22Rv1 (cell line): ENCODE data around the gene ROBO4.

Experiments
- ZFX ChIP-seq: fragments of 450-650 bp; IDR thresholded peaks from 2 replicates; pipeline ENCODE4 v1.6.1; 2017; ENCODE audit warnings: antibody characterized with exemption, borderline replicate concordance
- TF ChIP-seq, protein P1 (sequence below): fragments of 450-650 bp; IDR thresholded peaks from 2 replicates; pipeline ENCODE4 v1.5.1; 2017; ENCODE audit warnings: mild to moderate bottlenecking

DNA sequence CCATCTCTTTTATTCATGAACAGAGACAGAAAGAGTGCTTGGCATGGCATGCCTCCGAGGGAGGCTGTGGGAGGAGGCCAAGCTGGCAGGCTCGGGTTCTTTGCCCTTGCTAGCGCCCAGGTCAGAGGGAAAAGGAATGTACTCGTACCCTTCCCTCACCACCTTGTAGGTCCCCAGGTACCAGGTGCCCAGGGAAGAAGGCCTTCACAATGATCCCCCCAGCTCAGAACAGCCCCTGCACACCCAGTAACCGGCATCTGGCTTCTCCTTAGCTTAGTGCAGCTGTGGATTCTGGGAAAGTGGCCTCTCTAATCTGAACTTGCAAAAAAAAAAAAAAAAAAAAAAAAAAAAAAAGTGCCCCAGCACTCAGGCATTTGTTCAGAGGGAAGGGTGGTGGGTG is 22.7 kb upstream of the ROBO4 start:
- TF ChIP-seq, protein P1, sequence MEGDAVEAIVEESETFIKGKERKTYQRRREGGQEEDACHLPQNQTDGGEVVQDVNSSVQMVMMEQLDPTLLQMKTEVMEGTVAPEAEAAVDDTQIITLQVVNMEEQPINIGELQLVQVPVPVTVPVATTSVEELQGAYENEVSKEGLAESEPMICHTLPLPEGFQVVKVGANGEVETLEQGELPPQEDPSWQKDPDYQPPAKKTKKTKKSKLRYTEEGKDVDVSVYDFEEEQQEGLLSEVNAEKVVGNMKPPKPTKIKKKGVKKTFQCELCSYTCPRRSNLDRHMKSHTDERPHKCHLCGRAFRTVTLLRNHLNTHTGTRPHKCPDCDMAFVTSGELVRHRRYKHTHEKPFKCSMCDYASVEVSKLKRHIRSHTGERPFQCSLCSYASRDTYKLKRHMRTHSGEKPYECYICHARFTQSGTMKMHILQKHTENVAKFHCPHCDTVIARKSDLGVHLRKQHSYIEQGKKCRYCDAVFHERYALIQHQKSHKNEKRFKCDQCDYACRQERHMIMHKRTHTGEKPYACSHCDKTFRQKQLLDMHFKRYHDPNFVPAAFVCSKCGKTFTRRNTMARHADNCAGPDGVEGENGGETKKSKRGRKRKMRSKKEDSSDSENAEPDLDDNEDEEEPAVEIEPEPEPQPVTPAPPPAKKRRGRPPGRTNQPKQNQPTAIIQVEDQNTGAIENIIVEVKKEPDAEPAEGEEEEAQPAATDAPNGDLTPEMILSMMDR, result no peak
- no peak for TF ChIP-seq ZFX
